ENCODE data around the gene TMEM53.

DNA sequence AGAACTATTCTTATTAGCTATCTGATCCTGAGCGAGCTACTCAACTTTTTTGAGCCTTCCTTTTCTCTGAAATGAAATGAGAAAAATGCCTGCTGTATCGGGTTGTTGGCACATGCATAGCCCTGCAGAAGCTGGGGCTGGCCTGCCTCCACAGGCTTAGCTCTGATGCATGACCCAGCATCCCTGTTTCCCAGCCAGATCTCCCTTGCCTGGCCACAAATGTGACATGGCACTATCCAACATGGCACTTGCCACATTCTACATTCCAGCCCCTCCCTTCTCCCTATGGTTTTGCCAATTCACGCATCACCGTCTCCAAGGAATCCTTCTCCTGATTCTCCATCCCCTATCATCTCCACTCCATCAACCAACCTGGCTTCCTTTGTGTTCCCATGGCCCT lies 42.9 kb upstream of the TMEM53 start:
- TF ChIP-seq, protein P1, sequence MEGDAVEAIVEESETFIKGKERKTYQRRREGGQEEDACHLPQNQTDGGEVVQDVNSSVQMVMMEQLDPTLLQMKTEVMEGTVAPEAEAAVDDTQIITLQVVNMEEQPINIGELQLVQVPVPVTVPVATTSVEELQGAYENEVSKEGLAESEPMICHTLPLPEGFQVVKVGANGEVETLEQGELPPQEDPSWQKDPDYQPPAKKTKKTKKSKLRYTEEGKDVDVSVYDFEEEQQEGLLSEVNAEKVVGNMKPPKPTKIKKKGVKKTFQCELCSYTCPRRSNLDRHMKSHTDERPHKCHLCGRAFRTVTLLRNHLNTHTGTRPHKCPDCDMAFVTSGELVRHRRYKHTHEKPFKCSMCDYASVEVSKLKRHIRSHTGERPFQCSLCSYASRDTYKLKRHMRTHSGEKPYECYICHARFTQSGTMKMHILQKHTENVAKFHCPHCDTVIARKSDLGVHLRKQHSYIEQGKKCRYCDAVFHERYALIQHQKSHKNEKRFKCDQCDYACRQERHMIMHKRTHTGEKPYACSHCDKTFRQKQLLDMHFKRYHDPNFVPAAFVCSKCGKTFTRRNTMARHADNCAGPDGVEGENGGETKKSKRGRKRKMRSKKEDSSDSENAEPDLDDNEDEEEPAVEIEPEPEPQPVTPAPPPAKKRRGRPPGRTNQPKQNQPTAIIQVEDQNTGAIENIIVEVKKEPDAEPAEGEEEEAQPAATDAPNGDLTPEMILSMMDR (IDR thresholded peaks at IDR 0.05) = no peak
- TF ChIP-seq POLR2AphosphoS5 (IDR thresholded peaks at IDR 0.05) = no peak
- no peak for TF ChIP-seq POLR2A (IDR thresholded peaks at IDR 0.05)

All from stomach (tissue), 4 donors.